HepG2 (cell line): ENCODE measurements around the gene OCSTAMP. TPM values are rescaled to one million over a fixed set of nuclear protein-coding genes. Genes with fewer than 3 reads are reported as not detected.
A peak's percentile ranks its signal among the peaks of the same experiment; 100 is the strongest.

Experiments
- AKAP8 ChIP-seq: sonication (generic); formaldehyde crosslinking; IDR thresholded peaks from 2 replicates; pipeline ENCODE4 v1.5.1; 2020; ENCODE audit warnings: mild to moderate bottlenecking, missing genetic modification reagents
- ARID2 ChIP-seq: sonication (generic); formaldehyde crosslinking; IDR thresholded peaks from 2 replicates; pipeline ENCODE4 v1.8.1; 2022; ENCODE audit warnings: mild to moderate bottlenecking, missing genetic modification reagents, borderline replicate concordance
- ATF7-NPFF ChIP-seq: sonication (generic); formaldehyde crosslinking; IDR thresholded peaks from 2 replicates; pipeline ENCODE4 v1.8.1; 2023; ENCODE audit warnings: mild to moderate bottlenecking, low read depth, missing genetic modification reagents, moderate library complexity
- CBX2 ChIP-seq, 2 experiments: fragments of 200-600 bp in 1 of 2; sonication (generic); formaldehyde crosslinking in 1 of 2; IDR thresholded peaks; 2 replicates each; pipeline versions ENCODE4 v1.7.0 to v1.8.1; 2018 to 2022; ENCODE audit warnings: low read depth in 2 of 2, low read length in 1 of 2, mild to moderate bottlenecking in 1 of 2, missing genetic modification reagents in 1 of 2
- ETV6 ChIP-seq: sonication (generic); formaldehyde crosslinking; conservative IDR thresholded peaks from 2 replicates; pipeline ENCODE4 v1.4.0; 2020; ENCODE audit warnings: missing genetic modification reagents
- GABPA ChIP-seq, 2 experiments: IDR thresholded peaks; 2 replicates each; pipeline ENCODE4 v1.6.1; 2011 to 2016; ENCODE audit warnings: low read depth in 2 of 2, low read length in 1 of 2, missing biosample characterization in 1 of 2, missing genetic modification characterization in 1 of 2
- HDAC2 ChIP-seq: sonication (generic); formaldehyde crosslinking; IDR thresholded peaks from 2 replicates; pipeline ENCODE4 v1.4.0; 2020; ENCODE audit warnings: missing genetic modification reagents
- MED8 ChIP-seq: sonication (generic); formaldehyde crosslinking; IDR thresholded peaks from 2 replicates; pipeline ENCODE4 v1.8.1; 2023; ENCODE audit warnings: mild to moderate bottlenecking, missing genetic modification reagents; ENCODE audit not compliant: insufficient replicate concordance
- NFKB2 ChIP-seq: sonication (generic); formaldehyde crosslinking; IDR thresholded peaks from 2 replicates; pipeline ENCODE4 v1.4.0; 2020; ENCODE audit warnings: missing genetic modification reagents, borderline replicate concordance
- NPAS2 ChIP-seq: sonication (generic); formaldehyde crosslinking; IDR thresholded peaks from 2 replicates; pipeline ENCODE4 v1.8.0; 2022; ENCODE audit warnings: mild to moderate bottlenecking, missing genetic modification reagents, borderline replicate concordance
- POLR2A ChIP-seq, 2 experiments: IDR thresholded peaks; 2 replicates each; pipeline ENCODE4 v1.6.1; 2011; ENCODE audit warnings: low read depth in 2 of 2, low read length in 2 of 2, mild to moderate bottlenecking in 1 of 2, moderate library complexity in 1 of 2; ENCODE audit not compliant: insufficient read depth in 1 of 2
- SAP130 ChIP-seq: IDR thresholded peaks from 2 replicates; pipeline ENCODE4 v1.6.1; 2016; ENCODE audit warnings: low read depth
- SSRP1 ChIP-seq: IDR thresholded peaks from 2 replicates; pipeline ENCODE4 v1.6.1; 2016; ENCODE audit warnings: control low read depth
- ZNF12 ChIP-seq: sonication (generic); formaldehyde crosslinking; IDR thresholded peaks from 2 replicates; pipeline ENCODE4 v1.5.0; 2020; ENCODE audit warnings: missing genetic modification reagents
- ZNF619 ChIP-seq: sonication (generic); formaldehyde crosslinking; IDR thresholded peaks from 2 replicates; pipeline ENCODE4 v1.4.0; 2020; ENCODE audit warnings: mild to moderate bottlenecking, missing genetic modification reagents
- ZNF720 ChIP-seq: sonication (generic); formaldehyde crosslinking; IDR thresholded peaks from 2 replicates; pipeline ENCODE4 v1.4.0; 2020; ENCODE audit warnings: missing genetic modification reagents
- polyA plus RNA-seq, 8 experiments: library from polyadenylated mRNA; depleted of rRNA in 3 of 8; stranded (reverse) in 7 of 8; unstranded in 1 of 8; fragments of >200 nt; fragmentation: Illumina TruSeq in 4 of 8; extraction: Trizol in 4 of 8; gene quantifications; 2 replicates each; pipeline versions ENCODE4 v1.2.1 to v1.2.3, GENCODE V29; 2011 to 2016; ENCODE audit warnings: low read depth in 4 of 8, missing spikeins in 1 of 8, mixed read lengths in 1 of 8; ENCODE audit not compliant: insufficient read depth in 1 of 8
- total RNA-seq, 5 experiments: library from RNA; depleted of rRNA; stranded (reverse); fragments of >200 nt; fragmentation: Illumina TruSeq; extraction: Trizol; gene quantifications; 2 replicates each; pipeline ENCODE4 v1.2.3, GENCODE V29; 2016; ENCODE audit warnings: low read depth in 1 of 5
- TF ChIP-seq, protein P1 (sequence below): sonication (generic); formaldehyde crosslinking; IDR thresholded peaks from 2 replicates; pipeline ENCODE4 v1.5.1; 2020; ENCODE audit warnings: mild to moderate bottlenecking, missing genetic modification reagents, moderate library complexity
- TF ChIP-seq, protein P2 (sequence below): sonication (generic); formaldehyde crosslinking; IDR thresholded peaks from 2 replicates; pipeline ENCODE4 v1.4.0; 2020; ENCODE audit warnings: mild to moderate bottlenecking, missing genetic modification reagents, borderline replicate concordance
- TF ChIP-seq, protein P3 (sequence below): IDR thresholded peaks from 2 replicates; pipeline ENCODE4 v1.6.1; 2012; ENCODE audit warnings: low read depth, low read length, improper control_type of control experiment
- TF ChIP-seq, protein P4 (sequence below): sonication (generic); formaldehyde crosslinking; IDR thresholded peaks from 2 replicates; pipeline ENCODE4 v1.4.0; 2020; ENCODE audit warnings: missing genetic modification reagents

OCSTAMP gene
- total and polyA plus RNA-seq, 2 of the 13 experiments (the other 11 are each of a cell fraction or from before 2014, with no cell fraction given): not detected

DNA sequence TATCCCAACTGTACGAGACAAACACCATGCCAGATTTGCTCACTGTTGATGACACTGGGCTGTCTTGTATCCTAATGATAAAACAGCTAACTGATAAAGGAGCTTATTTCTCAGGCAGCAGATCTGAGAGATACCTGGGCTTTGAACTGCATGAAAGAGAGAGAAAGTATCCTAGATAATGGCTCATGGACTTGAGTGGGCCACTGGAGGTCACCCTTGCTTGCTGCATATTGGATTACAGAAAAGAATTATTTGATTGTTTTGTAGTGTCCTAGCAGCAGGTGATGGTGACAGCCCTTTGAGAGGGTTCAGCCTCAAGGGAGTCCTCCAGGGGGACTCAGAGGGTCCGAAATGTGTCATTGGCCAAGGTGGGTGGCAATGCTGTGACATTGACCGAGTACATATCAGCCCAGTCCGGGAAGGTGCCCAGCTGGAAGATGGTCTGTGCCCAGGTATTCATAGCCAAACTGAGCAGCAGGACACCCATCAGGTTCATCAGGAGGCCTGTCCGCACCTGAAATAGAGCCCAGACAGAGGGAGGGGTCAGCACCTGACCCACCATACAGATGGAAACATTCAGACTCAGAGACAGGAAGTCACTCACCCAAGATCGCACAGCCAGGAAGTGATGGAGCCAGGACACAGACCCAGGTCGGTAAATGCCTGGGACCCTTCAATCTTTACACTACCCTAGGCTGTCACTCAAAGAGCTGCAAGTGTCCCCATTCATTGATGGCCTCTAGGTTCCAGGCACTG is 9.4 kb upstream of the OCSTAMP start (continued):
- TF ChIP-seq, protein P1, sequence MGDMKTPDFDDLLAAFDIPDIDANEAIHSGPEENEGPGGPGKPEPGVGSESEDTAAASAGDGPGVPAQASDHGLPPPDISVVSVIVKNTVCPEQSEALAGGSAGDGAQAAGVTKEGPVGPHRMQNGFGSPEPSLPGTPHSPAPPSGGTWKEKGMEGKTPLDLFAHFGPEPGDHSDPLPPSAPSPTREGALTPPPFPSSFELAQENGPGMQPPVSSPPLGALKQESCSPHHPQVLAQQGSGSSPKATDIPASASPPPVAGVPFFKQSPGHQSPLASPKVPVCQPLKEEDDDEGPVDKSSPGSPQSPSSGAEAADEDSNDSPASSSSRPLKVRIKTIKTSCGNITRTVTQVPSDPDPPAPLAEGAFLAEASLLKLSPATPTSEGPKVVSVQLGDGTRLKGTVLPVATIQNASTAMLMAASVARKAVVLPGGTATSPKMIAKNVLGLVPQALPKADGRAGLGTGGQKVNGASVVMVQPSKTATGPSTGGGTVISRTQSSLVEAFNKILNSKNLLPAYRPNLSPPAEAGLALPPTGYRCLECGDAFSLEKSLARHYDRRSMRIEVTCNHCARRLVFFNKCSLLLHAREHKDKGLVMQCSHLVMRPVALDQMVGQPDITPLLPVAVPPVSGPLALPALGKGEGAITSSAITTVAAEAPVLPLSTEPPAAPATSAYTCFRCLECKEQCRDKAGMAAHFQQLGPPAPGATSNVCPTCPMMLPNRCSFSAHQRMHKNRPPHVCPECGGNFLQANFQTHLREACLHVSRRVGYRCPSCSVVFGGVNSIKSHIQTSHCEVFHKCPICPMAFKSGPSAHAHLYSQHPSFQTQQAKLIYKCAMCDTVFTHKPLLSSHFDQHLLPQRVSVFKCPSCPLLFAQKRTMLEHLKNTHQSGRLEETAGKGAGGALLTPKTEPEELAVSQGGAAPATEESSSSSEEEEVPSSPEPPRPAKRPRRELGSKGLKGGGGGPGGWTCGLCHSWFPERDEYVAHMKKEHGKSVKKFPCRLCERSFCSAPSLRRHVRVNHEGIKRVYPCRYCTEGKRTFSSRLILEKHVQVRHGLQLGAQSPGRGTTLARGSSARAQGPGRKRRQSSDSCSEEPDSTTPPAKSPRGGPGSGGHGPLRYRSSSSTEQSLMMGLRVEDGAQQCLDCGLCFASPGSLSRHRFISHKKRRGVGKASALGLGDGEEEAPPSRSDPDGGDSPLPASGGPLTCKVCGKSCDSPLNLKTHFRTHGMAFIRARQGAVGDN (CRISPR knock-in tag): peak; percentile 27; the same call in 1 of the 2 replicates
- no peak for TF ChIP-seq ZNF12 (CRISPR knock-in tag)
- no peak for TF ChIP-seq CBX2 (IDR thresholded peaks at IDR 0.05; ENCODE audit: low read depth, low read length)
- TF ChIP-seq CBX2 (CRISPR knock-in tag; IDR thresholded peaks at IDR 0.05; ENCODE audit: low read depth): no peak
- 0 out of 2 replicates have a peak, but pooled peaks have one; percentile 19 for TF ChIP-seq SAP130 (CRISPR knock-in tag)
- TF ChIP-seq HDAC2: peak; percentile 26; the same call in 1 of the 2 replicates
- TF ChIP-seq, protein P2, sequence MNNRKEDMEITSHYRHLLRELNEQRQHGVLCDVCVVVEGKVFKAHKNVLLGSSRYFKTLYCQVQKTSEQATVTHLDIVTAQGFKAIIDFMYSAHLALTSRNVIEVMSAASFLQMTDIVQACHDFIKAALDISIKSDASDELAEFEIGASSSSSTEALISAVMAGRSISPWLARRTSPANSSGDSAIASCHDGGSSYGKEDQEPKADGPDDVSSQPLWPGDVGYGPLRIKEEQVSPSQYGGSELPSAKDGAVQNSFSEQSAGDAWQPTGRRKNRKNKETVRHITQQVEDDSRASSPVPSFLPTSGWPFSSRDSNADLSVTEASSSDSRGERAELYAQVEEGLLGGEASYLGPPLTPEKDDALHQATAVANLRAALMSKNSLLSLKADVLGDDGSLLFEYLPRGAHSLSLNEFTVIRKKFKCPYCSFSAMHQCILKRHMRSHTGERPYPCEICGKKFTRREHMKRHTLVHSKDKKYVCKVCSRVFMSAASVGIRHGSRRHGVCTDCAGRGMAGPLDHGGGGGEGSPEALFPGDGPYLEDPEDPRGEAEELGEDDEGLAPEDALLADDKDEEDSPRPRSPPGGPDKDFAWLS: no peak
- TF ChIP-seq AKAP8: no peak
- no peak for TF ChIP-seq MED8 (CRISPR knock-in tag)
- TF ChIP-seq, protein P3, sequence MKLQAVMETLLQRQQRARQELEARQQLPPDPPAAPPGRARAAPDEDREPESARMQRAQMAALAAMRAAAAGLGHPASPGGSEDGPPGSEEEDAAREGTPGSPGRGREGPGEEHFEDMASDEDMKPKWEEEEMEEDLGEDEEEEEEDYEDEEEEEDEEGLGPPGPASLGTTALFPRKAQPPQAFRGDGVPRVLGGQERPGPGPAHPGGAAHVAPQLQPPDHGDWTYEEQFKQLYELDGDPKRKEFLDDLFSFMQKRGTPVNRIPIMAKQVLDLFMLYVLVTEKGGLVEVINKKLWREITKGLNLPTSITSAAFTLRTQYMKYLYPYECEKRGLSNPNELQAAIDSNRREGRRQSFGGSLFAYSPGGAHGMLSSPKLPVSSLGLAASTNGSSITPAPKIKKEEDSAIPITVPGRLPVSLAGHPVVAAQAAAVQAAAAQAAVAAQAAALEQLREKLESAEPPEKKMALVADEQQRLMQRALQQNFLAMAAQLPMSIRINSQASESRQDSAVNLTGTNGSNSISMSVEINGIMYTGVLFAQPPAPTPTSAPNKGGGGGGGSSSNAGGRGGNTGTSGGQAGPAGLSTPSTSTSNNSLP: peak; percentile 50; the same call in 1 of the 2 replicates
- TF ChIP-seq ETV6 (CRISPR knock-in tag): 0 out of 2 replicates have a peak, but pooled peaks have one; percentile 50
- no peak for TF ChIP-seq ZNF619
- TF ChIP-seq NFKB2: no peak
- no peak for TF ChIP-seq ATF7-NPFF (CRISPR knock-in tag)
- no peak for TF ChIP-seq GABPA (IDR thresholded peaks at IDR 0.05; ENCODE audit: low read depth, low read length)
- TF ChIP-seq GABPA (CRISPR knock-in tag; IDR thresholded peaks at IDR 0.05; ENCODE audit: low read depth): no peak
- TF ChIP-seq POLR2A (IDR thresholded peaks at IDR 0.05; ENCODE audit: insufficient read depth in 1 of 2, low read depth in 2 of 2, low read length in 2 of 2): no peak
- no peak for TF ChIP-seq ZNF720 (CRISPR knock-in tag)
- no peak for TF ChIP-seq NPAS2
- no peak for TF ChIP-seq SSRP1 (CRISPR knock-in tag)
- TF ChIP-seq ARID2 (CRISPR knock-in tag): no peak
- TF ChIP-seq, protein P4, sequence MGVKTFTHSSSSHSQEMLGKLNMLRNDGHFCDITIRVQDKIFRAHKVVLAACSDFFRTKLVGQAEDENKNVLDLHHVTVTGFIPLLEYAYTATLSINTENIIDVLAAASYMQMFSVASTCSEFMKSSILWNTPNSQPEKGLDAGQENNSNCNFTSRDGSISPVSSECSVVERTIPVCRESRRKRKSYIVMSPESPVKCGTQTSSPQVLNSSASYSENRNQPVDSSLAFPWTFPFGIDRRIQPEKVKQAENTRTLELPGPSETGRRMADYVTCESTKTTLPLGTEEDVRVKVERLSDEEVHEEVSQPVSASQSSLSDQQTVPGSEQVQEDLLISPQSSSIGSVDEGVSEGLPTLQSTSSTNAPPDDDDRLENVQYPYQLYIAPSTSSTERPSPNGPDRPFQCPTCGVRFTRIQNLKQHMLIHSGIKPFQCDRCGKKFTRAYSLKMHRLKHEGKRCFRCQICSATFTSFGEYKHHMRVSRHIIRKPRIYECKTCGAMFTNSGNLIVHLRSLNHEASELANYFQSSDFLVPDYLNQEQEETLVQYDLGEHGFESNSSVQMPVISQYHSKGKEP (CRISPR knock-in tag): no peak
